Measurements from ENCODE around the gene NUP37. TPM values are rescaled to one million over a fixed set of nuclear protein-coding genes. Genes with fewer than 3 reads are reported as not detected.

NUP37 gene
- total RNA-seq, 2 experiments from 2014 or later: 99.1 to 104 TPM

DNA sequence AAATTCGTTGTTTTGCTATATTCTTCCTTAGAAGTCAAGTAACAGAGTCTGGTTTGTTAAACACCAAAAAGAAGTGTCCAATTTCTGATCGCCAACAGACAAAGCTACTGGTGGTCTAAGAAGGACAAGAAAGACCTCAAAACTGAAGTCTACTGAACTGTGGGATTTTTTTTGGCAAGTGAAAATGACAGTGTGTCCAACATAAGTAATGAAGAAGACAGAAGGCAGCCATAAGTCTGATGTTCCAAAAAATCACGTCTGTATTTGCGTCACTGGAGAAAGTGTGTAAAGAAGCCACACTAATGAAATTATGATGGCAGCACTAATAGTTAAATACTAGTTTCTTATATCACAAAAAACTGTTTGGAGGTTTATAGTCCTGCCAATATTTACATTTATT, 90.8 kb downstream of the NUP37 start:
- Mint-ChIP-seq H3K4me1 (ENCODE audit: low read depth) (no peaks in the 10 kb centered on the region), H3K9me3 (no peaks in the 10 kb centered on the region), H3K27me3 (no peaks in the 10 kb centered on the region), H3K4me3 (no peak overlapping the region), H3K27ac (no peak overlapping the region), H3K36me3 (ENCODE audit: low read depth) (peaks cover 10% of the 10 kb centered on the region)
- ATAC-seq (no peak), DNase-seq (no peak)
- intact Hi-C loops (cut with micrococcal nuclease): no loop called here
- TF ChIP-seq, protein P1, sequence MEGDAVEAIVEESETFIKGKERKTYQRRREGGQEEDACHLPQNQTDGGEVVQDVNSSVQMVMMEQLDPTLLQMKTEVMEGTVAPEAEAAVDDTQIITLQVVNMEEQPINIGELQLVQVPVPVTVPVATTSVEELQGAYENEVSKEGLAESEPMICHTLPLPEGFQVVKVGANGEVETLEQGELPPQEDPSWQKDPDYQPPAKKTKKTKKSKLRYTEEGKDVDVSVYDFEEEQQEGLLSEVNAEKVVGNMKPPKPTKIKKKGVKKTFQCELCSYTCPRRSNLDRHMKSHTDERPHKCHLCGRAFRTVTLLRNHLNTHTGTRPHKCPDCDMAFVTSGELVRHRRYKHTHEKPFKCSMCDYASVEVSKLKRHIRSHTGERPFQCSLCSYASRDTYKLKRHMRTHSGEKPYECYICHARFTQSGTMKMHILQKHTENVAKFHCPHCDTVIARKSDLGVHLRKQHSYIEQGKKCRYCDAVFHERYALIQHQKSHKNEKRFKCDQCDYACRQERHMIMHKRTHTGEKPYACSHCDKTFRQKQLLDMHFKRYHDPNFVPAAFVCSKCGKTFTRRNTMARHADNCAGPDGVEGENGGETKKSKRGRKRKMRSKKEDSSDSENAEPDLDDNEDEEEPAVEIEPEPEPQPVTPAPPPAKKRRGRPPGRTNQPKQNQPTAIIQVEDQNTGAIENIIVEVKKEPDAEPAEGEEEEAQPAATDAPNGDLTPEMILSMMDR (IDR thresholded peaks at IDR 0.05): no peak
- CTCF ChIA-PET: no interaction called here
- POLR2A ChIA-PET: interaction anchor here (0.6 kb wide), 1 partner anchor 84 kb away, joined by 3 read pairs; no protein-coding TSS in a partner anchor

GRCh38 chr12:102026728-102027127, 93.2 kb downstream of the NUP37 start:
- H3K9me3 Mint-ChIP-seq: no peaks in the 10 kb centered on the region
- H3K4me3 Mint-ChIP-seq: no peak overlapping the region
- H3K36me3 Mint-ChIP-seq (ENCODE audit: low read depth): peaks cover 17% of the 10 kb centered on the region
- no peak overlapping the region for H3K27ac Mint-ChIP-seq
- DNase-seq (no peak), ATAC-seq (no peak)
- TF ChIP-seq, protein P1 (IDR thresholded peaks at IDR 0.05): no peak
- ChIA-PET POLR2A (no interaction called here), CTCF (interaction anchor here (1.0 kb wide), 1 partner anchor 12 kb away, joined by 3 read pairs; no protein-coding TSS in a partner anchor)
- intact Hi-C loops (cut with micrococcal nuclease): no loop called here
- H3K4me1 Mint-ChIP-seq (ENCODE audit: low read depth): no peaks in the 10 kb centered on the region
- H3K27me3 Mint-ChIP-seq: no peaks in the 10 kb centered on the region

DNA sequence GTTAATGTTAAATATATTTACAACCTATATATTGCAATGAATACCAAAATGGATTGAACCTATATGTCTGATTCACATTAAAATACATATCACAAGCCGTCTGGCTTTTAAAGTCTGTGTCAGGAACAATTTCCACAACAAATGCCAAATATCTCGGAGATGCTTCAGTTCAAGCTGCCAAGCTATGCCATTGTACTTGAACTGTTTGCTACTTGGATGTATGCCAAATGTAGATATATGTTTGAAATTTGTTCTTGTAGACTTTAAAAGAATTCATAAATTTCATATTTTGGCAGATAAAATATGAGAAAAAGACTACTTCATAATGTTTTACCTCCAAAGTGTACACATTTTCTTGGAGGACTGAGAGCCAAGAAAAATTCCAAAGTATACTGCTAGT, 95.1 kb downstream of the NUP37 start:
- Mint-ChIP-seq H3K9me3 (no peaks in the 10 kb centered on the region), H3K4me1 (ENCODE audit: low read depth) (no peaks in the 10 kb centered on the region), H3K4me3 (no peak overlapping the region), H3K36me3 (ENCODE audit: low read depth) (peaks cover 19% of the 10 kb centered on the region), H3K27me3 (no peaks in the 10 kb centered on the region), H3K27ac (no peak overlapping the region)
- intact Hi-C loops (cut with micrococcal nuclease): no loop called here
- DNase-seq (no peak), ATAC-seq (no peak)
- TF ChIP-seq, protein P1 (IDR thresholded peaks at IDR 0.05): no peak
- ChIA-PET POLR2A (no interaction called here), CTCF (no interaction called here)

GRCh38 chr12:102023343-102023930, 96.5 kb downstream of the NUP37 start:
- Mint-ChIP-seq H3K27ac (no peak overlapping the region), H3K4me3 (no peak overlapping the region), H3K9me3 (no peaks in the 10 kb centered on the region), H3K4me1 (ENCODE audit: low read depth) (no peaks in the 10 kb centered on the region), H3K36me3 (ENCODE audit: low read depth) (peaks cover 22% of the 10 kb centered on the region), H3K27me3 (no peaks in the 10 kb centered on the region)
- DNase-seq: no peak
- ATAC-seq: no peak
- ChIA-PET POLR2A (no interaction called here), CTCF (interaction anchor here (1.0 kb wide), 1 partner anchor 83 kb away, joined by 3 read pairs; no protein-coding TSS in a partner anchor)
- intact Hi-C loops (cut with micrococcal nuclease): no loop called here
- TF ChIP-seq, protein P1 (IDR thresholded peaks at IDR 0.05): no peak

Other genes starting within 250 kb of the NUP37 start
- gene DRAM1, start 242.5 kb downstream of the NUP37 start, total RNA-seq: 1 to 10 TPM; 3.8 to 4.3 TPM
- gene WASHC3, start 58.1 kb downstream of the NUP37 start, total RNA-seq: 10 to 100 TPM; 30.7 to 32.3 TPM
- gene PARPBP, start 69 bp upstream of the NUP37 start, total RNA-seq: 10 to 100 TPM; 26.1 to 26.2 TPM
- gene PMCH, start 77.7 kb upstream of the NUP37 start, total RNA-seq: not detected